Ovary (tissue), 3 donors: ENCODE results near the gene CHRNB1.

ENCODE experiments used
- EP300 ChIP-seq: sonication (generic); formaldehyde crosslinking; IDR thresholded peaks from one replicate; pipeline ENCODE4 v1.6.1; 2017; ENCODE audit warnings: antibody characterized with exemption
- TF ChIP-seq, protein P1 (sequence below), 3 donors: fragments of 450-650 bp in 2 of 3; fragments of 200-600 bp in 1 of 3; IDR thresholded peaks; one replicate each; pipeline versions ENCODE4 v1.5.1 to v1.8.0; 2016 to 2022; ENCODE audit warnings: antibody characterized with exemption in 3 of 3, mild to moderate bottlenecking in 1 of 3
- donor health status: DM: no; HTN: no; CAD: no.

DNA sequence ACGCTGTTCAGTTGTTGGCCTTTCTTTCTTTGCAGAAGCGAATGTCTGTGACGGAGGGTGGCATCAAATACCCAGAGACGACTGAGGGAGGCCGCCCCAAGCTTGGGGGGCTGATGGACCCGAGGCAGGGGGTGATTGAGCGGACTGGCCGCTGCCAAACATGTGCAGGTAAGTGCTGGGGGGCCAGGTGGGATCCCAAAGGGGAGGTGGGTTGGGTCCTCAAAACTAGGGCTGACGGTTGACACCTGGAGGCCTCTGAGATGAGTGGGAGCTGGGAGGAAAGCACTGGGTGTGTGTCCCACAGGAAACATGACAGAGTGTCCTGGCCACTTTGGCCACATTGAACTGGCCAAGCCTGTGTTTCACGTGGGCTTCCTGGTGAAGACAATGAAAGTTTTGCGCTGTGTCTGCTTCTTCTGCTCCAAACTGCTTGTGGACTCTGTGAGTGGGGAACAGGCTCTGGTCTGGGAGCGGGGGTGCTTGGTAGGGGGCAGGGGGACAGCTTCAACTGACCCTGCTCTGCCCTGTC lies 51.1 kb downstream of the CHRNB1 start:
- no peak for TF ChIP-seq EP300
- TF ChIP-seq, protein P1, sequence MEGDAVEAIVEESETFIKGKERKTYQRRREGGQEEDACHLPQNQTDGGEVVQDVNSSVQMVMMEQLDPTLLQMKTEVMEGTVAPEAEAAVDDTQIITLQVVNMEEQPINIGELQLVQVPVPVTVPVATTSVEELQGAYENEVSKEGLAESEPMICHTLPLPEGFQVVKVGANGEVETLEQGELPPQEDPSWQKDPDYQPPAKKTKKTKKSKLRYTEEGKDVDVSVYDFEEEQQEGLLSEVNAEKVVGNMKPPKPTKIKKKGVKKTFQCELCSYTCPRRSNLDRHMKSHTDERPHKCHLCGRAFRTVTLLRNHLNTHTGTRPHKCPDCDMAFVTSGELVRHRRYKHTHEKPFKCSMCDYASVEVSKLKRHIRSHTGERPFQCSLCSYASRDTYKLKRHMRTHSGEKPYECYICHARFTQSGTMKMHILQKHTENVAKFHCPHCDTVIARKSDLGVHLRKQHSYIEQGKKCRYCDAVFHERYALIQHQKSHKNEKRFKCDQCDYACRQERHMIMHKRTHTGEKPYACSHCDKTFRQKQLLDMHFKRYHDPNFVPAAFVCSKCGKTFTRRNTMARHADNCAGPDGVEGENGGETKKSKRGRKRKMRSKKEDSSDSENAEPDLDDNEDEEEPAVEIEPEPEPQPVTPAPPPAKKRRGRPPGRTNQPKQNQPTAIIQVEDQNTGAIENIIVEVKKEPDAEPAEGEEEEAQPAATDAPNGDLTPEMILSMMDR (IDR thresholded peaks at IDR 0.05) = no peak
